ENCODE measurements around the gene EP400. TPM values are rescaled to one million over a fixed set of nuclear protein-coding genes. Genes with fewer than 3 reads are reported as not detected.

EP400 gene
- total RNA-seq, 1 donor: 14.7 TPM

- no peak for DNase-seq (ENCODE audit: low read depth)
- no peak for TF ChIP-seq CTCF (IDR thresholded peaks at IDR 0.05; ENCODE audit: insufficient read depth, low read length)
- no peak overlapping the region for H3K4me3 ChIP-seq (ENCODE audit: low read depth, low read length)
Observed at GRCh38 chr12:131921866-131922769, 27.6 kb upstream of the EP400 start.

GRCh38 chr12:131922772-131923171, 27.0 kb upstream of the EP400 start:
- DNase-seq (ENCODE audit: low read depth): no peak
- H3K4me3 ChIP-seq (ENCODE audit: low read depth, low read length): no peak overlapping the region
- no peak for TF ChIP-seq CTCF (IDR thresholded peaks at IDR 0.05; ENCODE audit: insufficient read depth, low read length)

DNA sequence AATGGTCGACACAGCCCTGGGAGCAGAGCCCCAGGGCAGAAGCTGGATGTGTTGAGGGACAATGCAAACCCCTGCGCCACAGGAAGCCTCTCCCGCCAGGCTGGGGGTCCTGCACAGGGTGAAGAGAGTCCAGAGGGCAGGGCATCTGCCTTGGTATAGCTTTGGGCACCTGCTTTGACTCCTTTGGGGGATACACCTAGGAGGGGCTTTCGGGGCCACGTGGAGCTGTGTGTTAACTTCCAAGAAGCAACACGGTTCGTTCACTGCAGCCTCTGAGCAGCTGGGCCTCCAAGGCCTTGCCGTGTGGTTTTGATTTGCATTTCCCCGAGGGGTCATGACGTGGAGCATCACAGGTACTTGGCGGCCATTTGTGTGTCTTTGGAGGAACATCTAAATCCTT, 26.5 kb upstream of the EP400 start:
- H3K4me3 ChIP-seq (ENCODE audit: low read depth, low read length): no peak overlapping the region
- TF ChIP-seq CTCF (IDR thresholded peaks at IDR 0.05; ENCODE audit: insufficient read depth, low read length): no peak
- DNase-seq (ENCODE audit: low read depth): no peak

GRCh38 chr12:131927110-131928079, 22.3 kb upstream of the EP400 start:
- no peak overlapping the region for H3K4me3 ChIP-seq (ENCODE audit: low read depth, low read length)
- no peak for TF ChIP-seq CTCF (IDR thresholded peaks at IDR 0.05; ENCODE audit: insufficient read depth, low read length)
- DNase-seq (ENCODE audit: low read depth): no peak

GRCh38 chr12:131928080-131928710, 21.5 kb upstream of the EP400 start:
- DNase-seq (ENCODE audit: low read depth): peak; percentile 15
- TF ChIP-seq CTCF (IDR thresholded peaks at IDR 0.05; ENCODE audit: insufficient read depth, low read length): no peak
- peak overlapping the region; percentile 74 for H3K4me3 ChIP-seq (ENCODE audit: low read depth, low read length)
